Measurements from ENCODE around the gene CARHSP1.

- TF ChIP-seq ELF4 (CRISPR knock-in tag; IDR thresholded peaks at IDR 0.05) (no peak), BACH1 (tag; IDR thresholded peaks at IDR 0.05) (no peak), MAZ (CRISPR knock-in tag; conservative IDR thresholded peaks at IDR 0.05 in 1 of 2, IDR thresholded peaks at IDR 0.05 in 1 of 2) (no peak), POLR2A (conservative IDR thresholded peaks at IDR 0.05) (no peak), ZNF121 (CRISPR knock-in tag; conservative IDR thresholded peaks at IDR 0.05) (no peak), FOXK2 (conservative IDR thresholded peaks at IDR 0.05 in 1 of 2, IDR thresholded peaks at IDR 0.05 in 1 of 2; ENCODE audit: low read depth in 2 of 2) (no peak)
Observed at GRCh38 chr16:8904018-8904430, 35.2 kb upstream of the CARHSP1 start.

All from K562 (cell line).